Sciatic nerve (tissue), 2 donors: ENCODE results near the gene CEP104. TPM values are rescaled to one million over a fixed set of nuclear protein-coding genes. Genes with fewer than 3 reads are reported as not detected.

ENCODE experiments used
- ATAC-seq: fragments of 200-7000 bp; cut with Tn5 transposase; one replicate; pipeline ENCODE4 v1.9.1; 2020; ENCODE audit warnings: mild to moderate bottlenecking, moderate library complexity
- DNase-seq: peaks from one replicate; pipeline ENCODE4 v3.0.0-alpha.2; 2020; ENCODE audit warnings: low spot score
- intact Hi-C: fragments of 100-400 bp; cut with DNase I; formaldehyde crosslinking; loops from one replicate; pipeline ENCODE4 v1.14.2; 2022
- total RNA-seq: library from RNA; stranded (reverse); fragmentation: NEBNext Ultra II Directional; extraction: Animal tissue kit (Norgen Biotek cat#: 25700); gene quantifications from one replicate; pipeline ENCODE4 v1.2.1, GENCODE V29; 2021
- donor health status: DM: no; HTN: no; CAD: no.
- donor health status: DM: no; HTN: no; CAD: no.

The CEP104 gene
- total RNA-seq, 1 donor from 2014 or later = 53.9 TPM

DNA sequence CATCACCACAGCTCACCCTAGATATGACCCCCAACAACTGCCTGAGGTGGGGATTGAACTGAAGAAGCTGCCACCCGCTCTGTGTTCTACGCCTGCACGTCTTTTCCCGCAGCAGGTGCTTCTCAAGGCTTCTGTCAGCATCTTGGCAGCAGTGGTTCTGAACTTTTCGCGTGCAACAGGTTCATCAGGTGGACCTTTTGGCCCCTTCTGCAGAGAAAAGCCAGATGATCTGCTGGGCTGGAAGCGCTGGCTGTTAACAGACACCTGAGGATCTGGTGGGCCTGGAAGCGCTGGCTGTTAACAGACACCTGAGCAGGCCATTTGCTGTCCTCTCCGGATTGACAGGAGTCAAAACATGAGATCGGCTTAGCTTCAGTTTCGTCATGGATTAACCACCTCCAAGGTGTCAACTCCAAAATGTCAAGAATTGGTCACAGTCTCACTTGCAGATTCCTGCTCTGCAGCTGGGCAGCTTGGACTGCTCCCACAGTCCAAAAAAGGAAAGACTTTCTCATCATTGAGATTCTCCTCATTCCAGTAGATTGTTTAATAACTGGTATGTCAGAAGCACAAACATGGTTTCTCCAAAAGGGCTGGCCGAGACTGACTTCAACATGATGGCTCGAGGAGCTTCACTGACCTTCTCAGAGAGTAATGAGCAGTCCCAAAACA, 38.4 kb upstream of the CEP104 start:
- no peak for ATAC-seq
- intact Hi-C loops = no loop called here

DNA sequence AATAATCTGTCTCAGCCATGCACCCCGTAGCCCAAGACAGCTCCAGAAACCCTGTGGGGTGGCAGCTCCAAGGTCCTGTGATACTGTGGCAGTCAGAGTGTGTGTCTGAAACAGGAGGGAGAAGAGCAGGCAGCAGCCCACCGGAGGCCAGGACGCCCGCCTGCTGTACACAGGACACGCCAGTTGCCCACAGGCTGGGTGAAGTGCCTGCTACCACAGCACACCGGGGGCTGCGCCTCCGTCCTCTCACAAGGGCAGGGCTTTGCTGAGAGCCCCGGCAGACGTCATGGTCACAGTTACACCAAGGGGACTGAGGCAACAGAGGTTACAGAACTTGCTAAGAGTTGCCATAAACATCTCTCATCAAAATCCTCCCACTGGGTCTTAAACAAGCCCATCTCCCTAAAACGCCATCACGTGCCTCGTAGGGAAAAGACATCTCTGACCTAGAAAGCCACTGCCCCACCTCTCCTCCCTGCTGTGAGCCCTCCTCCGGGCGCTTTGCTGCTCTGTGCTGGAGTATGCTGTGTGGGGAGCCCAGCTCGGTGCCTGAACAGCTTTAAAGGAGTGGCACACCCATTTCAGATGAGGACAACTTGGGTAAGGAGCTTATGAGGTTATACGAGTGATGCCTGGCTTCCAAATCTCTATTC, 37.7 kb upstream of the CEP104 start:
- DNase-seq (no peak), ATAC-seq (no peak)
- intact Hi-C loops = no loop called here

More for the DNA sequence above, 38.4 kb upstream of the CEP104 start:
- DNase-seq = no peak

DNA sequence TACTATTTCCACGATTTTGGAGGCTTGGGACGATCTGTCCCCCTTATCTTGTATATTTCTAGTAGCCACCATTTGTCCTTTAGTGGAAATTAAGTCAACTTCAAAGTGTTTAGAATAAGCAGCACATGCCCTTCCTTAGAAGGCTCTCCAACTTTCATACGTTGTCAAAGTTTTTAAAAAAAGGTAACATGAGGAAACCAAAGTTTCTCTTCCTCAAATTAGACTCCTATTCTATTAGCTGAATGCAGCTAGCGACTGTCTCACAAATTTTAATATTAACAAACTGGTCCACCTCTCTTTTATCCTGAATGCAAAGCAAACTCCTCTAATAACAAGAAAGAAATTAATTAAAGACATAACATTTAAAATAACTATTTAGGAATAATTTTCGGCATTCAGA, 36.2 kb upstream of the CEP104 start:
- intact Hi-C loops = no loop called here
- ATAC-seq (no peak), DNase-seq (no peak)

DNA sequence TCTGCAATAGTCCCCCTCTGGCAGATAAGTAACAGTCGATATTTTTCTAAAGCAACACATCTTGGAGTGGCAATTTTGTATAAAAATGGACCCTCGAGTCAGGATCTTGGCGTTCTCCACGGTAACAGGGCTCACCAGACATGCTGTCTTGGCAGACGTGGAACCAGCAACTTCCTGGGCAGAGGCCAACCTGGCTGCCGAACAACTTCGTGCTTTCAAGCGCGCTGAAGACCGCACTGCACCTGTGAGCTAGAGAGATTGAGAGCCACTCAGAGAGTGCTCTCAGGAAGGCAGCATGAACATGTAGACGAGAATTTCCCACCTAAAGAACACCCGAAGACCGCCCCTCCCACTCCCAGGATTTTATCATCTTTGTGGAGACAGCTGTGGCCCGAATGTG, 35.7 kb upstream of the CEP104 start:
- no peak for DNase-seq
- intact Hi-C loops = no loop called here
- no peak for ATAC-seq

DNA sequence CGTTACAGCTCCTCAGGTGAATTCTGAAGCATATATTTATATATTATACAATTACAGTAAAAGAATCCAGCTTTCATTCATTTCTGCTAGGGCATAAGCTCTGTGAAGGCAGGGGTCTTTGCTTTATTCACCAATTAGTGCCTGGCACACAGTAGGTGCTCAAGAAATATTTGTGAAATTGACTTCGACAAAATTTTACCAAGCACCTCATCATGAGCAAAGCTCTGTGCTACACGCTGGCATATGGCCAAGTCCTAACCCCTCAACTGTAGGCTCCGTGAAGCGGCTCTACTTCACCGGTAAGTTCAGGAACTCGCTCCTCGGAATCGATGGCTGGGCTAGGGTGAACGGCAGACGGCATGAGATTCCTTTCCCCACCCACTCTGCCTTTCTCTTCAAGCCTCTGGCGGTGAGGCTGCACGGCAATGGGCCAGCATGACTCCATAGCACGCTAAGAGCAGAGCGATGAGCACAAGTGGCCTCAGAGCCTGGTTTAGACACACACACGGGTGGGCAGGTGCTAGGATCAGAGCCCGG, 34.4 kb upstream of the CEP104 start:
- ATAC-seq (no peak), DNase-seq (no peak)
- intact Hi-C loops = no loop called here

DNA sequence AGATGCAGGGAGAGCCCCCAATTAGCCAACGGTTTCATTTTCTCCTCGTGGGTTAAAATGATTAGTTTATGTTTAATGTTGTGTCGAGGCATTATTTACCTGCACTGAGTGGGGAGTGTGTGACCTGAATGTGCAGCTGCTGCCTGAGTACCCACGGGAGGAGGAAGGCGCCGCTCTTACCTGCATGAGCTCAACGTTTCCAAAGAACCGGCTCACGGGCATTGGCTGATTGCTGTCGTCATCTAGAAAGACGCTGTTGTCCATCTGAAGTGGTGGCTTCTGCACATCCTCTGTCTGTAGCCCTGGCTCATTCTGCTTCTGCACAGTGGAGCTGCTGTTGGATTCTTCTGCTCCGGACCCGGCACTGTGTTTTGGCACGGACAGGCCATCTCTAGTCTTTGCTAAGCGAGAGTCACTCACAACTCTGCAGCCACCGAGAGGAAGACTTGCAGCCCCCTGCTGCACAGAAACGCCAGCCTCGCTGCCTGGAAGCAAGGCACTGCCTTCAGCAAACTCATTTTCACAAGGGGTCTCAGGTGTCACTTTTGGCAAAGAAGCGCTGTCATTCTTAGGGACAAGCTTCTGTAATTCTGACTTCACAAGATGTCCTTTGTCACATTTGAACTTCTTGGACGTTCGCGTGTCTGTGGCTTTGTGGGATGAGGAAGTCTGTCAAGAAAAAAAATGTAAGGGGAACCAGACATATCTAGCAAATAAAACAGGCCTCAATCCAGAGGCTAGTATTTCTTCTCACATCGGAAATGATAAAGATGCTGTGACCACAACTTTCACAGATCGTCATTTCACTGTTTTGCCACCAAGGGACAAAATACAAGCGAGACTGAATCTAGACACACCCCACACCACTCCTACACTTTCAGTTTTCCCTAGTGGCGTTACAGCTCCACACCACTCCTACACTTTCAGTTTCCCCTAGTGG, 33.6 kb upstream of the CEP104 start:
- ATAC-seq = no peak
- intact Hi-C loops = no loop called here
- DNase-seq = no peak

DNA sequence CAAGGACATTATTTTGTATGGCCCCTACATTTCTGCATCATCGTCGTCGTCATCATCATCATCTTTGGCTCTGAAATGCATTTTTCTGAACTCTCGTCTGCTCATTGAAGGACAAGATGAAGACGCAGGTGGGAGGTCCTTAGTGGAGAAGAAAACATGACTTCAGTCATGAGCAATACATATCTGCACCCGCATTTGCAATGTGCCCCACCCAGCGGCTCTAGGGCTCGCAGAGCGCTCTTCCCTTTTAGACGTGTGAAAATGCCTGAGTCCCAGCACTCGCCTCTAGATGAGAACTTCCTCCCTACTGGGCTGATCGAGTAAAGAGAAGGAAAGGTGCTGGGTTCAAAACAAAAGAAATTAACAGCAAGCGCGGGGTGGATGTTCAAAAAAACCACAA, 32.9 kb upstream of the CEP104 start:
- no peak for DNase-seq
- intact Hi-C loops = no loop called here
- ATAC-seq = no peak

DNA sequence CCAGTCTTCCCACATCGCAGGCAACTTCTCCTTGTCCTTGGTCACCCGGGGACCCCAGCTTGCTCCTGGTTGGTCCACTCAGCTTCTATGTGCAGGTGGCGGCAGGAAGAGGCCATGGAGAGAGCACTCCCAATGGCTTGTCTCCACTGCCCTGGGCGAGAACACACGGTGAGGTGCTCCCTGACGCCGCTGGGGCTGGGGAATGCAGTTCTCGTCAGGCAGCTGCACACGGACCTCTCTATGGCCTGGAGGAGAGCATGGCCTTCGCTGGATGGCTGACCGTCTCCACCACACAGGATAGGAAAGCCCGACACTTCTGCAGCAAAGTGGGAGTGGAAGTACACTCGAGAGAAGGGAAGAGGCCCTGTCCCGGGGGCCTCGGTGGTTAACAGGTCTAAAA, 31.3 kb upstream of the CEP104 start:
- ATAC-seq (no peak), DNase-seq (no peak)

DNA sequence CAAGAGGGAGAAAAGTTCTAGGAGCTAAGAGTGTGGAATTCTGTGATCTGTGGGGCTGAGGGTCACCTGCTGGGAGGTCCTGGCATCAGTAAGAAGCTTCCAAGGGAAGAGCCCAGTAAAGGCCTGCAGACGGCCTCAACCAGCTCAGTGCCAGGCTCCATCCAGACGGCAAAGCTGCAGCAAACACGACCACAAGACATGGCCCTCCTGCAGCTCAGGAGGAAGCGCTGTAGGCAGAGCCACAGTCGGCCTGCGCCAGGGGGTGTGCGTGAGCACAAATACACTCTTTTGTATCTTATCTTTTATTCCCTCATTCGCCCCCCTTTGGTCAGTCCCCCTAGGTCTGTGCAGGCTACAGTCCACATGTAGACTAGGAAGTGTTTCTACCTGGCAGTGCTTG, 29.7 kb upstream of the CEP104 start:
- intact Hi-C loops = no loop called here
- ATAC-seq (no peak), DNase-seq (peak; percentile 6)

More for the DNA sequence above, 31.3 kb upstream of the CEP104 start:
- intact Hi-C loops = no loop called here

DNA sequence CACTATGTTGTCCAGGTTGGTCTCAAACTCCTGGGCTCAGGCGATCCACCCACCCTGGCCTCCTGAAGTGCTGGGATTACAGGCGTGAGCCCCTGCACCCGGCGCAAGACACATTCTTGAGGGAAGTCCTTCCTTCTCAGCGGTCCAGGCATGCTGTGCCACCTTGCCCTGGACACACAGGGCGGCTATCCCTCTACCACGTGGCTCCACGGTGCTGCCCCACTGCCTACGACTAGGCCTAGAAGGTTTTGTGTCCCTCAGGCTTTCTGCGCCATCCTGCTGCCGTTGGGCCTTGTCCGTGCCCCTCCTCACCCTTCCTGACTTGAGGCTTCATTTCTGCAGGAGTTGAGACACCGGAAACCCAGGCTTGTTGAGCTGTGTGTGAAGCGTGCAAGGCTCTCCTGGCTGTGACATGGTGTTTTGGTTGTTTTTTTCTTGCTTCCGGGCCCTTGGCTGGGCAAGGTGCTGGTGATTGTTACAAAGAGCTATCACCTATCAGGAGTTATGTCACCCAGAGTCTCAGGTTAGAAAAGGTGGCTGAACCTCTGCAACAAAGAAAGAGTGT, 29.2 kb upstream of the CEP104 start:
- intact Hi-C loops = no loop called here
- peak; percentile 26 for DNase-seq
- no peak for ATAC-seq

DNA sequence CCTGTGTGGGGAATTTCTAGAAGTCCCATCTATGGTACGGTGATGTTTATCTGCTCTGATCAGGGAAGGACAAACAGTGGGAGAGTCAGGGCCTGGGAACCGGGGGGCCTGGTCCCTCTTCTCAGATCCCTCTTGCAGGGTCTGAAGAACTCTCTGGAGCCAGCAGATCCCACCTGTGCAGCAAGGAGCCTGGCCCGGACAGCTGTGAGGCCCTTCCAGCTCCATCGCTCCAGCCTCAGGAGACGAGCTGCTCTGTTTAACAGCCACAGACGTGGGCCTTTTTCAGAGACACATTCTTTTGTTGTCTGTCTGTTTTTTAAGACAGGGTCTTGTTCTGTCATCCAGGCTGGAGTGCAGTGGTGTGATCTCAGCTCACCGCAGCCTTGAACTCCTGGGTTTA, 28.6 kb upstream of the CEP104 start:
- DNase-seq (peak; percentile 26), ATAC-seq (no peak)
- intact Hi-C loops = no loop called here

DNA sequence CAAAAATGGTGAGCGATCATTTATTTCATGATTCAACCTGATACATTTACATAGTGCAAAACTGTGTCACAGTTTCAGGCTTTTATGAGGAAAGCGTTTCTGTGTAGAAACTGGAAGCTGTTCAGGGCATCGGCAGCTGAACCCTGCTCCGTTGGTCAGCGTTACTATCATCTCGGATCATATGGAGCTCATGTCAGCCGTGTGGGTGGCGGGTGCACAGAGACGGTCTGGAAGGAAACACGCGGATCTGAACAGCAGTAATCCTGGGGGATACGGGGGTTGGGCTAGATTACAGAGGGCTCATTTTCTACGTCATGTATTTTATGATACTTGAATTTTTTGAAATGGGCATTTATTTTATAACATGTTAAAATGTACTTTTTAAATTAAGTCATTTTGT, 28.0 kb upstream of the CEP104 start:
- intact Hi-C loops = no loop called here
- peak; percentile 35 for DNase-seq
- ATAC-seq = no peak

DNA sequence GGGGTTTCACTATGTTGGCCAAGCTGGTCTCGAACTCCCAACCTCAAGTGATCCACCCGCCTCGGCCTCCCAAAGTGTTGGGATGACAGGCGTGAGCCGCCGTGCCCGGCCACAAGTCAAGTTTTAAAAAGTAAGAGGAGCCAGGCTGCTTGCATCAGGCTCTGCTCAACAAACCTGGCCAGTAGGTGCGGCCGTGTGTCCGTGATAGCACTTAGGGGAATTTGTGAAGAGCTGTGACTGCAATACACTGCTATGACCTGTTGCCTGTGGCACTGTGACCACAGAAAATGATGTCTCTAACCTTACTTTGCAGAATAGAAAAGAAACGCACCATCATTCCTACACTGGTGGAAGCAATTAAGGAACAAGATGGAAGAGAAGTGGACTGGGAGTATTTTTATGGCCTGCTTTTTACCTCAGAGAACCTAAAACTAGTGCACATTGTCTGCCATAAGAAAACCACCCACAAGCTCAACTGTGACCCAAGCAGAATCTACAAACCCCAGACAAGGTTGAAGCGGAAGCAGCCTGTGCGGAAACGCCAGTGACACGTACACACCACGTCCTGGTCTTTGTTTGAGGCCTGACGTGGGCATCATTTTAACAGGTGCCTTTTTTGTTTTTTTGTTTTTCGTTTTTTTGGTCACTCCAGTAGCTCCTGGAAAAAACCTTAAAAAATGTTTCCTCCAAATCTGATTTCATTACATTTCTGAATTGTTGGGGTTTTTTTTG, 26.3 kb upstream of the CEP104 start:
- DNase-seq = no peak
- intact Hi-C loops = no loop called here
- ATAC-seq = no peak

DNA sequence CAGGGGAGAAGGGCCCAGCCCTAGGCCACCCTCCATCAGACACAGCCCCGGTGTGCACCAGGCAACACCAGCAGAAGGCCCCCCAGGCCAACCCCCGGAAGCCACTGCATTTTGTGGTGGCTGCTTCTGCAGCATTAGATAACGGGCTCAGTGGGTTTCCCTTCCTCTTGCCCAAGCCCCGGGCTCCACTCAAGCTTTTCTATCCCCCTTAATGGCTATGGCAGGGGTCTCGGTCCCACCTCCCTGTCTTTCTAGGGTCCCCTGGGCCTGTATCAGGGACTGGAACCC, 24.1 kb upstream of the CEP104 start:
- intact Hi-C loops = no loop called here
- ATAC-seq = no peak
- DNase-seq = no peak

DNA sequence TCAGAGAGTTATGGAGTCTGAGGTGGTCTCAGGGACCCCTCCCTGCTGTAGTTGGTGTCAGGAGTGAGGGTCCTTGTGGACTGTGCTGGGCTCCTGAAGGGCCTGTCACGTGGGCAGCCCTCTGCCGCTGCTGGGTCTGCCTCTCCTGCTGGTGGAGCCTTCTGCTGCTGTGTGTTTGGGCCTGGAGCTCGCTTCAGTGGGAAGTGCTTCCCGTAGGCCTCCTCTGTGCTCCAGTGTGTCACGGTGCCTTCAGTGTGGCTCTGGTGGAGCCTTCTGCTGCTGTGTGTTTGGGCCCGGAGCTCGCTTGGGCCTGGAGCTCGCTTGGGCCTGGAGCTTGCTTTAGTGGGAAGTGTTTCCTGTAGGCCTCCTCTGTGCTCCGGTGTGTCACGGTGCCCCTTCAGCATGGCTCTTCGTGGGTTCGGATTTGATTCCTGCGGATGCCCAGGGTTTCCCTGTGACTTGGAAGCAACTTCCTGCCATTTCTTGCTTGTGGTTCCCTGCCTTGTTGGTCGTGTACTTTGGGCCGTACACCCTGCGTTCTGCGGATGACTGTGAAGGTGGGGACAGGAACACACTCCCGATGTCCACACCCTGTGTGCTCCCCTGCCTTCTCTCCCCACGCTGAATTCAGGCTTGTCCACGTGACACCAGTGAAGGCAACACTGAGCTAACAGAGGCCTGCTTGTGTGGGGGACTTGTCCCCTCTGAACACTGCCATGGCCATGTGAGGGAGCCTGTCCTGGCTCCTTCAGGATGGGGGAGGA, 23.6 kb upstream of the CEP104 start:
- DNase-seq (peak; percentile 30), ATAC-seq (no peak)
- intact Hi-C loops = no loop called here

DNA sequence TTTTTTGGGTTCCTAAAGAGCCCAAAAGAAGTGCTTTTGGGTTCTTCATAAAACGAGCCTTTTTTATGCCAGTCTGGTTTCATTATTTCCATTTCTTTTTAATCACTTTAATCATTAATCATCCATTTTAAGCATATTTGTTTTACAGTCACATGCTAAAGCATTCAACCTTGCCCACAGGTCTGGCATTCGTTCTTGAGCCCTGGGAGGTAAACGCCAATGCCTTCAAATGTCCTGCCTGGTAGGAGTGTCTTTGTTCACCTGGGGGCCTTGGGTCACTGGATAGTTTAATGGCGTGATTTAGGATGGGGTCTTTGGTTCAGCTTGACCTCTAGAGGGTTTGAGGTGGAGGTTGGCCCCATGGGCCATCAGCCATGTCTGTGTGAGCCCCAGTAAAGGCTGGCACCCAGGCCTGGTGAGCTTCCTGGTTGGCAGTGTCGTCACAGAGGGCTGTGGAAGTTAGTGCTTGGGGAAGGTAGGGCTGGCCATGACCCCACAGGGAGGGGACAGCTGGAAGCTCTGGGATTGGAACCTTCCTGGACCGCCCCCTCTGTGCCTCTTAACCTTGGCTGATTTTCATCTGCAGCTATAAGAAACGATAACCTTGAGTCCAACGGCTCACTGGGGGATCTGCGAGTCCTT, 22.9 kb upstream of the CEP104 start:
- DNase-seq (peak; percentile 26), ATAC-seq (no peak)
- intact Hi-C loops = no loop called here

DNA sequence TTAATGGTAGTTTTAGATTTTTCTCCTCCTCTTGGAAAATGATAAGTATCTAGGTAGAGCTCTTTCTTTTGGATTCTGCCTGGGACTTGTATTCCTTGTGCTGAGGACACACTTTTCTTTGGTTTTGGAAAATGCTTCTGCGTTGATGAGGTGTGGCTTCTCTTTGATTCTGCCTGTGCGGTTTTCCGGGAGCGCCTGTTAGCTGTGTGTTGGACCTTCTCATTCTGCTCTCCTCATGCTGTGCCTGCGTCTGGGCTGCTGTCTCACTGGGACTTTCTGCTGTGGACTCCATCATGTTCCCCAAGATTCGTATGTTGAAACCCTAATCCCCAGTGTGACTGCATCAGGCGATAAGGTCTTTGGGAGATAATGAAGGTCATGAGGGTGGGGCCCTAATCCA, 22.1 kb upstream of the CEP104 start:
- DNase-seq (no peak), ATAC-seq (no peak)

DNA sequence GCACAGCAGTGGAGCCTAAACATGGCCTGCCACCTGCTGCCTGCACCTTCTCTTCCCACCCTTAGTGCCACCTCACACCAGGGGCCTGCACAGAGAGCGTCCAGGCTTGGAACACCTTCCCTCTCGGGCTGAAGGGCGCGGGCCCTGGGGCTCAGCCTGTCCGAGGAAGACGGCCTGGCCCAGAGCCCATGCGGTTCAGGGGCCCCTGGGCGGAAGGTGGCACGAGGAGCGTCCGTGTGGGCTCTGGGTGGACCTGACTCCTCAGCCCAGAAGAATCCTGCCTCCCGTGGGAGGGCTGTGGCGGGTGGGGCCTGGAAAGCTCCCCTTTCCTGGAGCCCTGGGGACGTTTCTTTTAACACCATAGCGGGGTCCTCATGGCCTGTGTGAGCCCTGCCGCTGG, 19.7 kb upstream of the CEP104 start:
- peak; percentile 54 for DNase-seq
- intact Hi-C loops = no loop called here
- ATAC-seq = no peak

More for the DNA sequence above, 22.1 kb upstream of the CEP104 start:
- intact Hi-C loops = no loop called here
